HEK293 (cell line): ENCODE data around the gene KCNE5.
"Not testable (repeated sequence)": the region's sequence is repeated elsewhere in the genome, so short reads cannot be mapped to it uniquely, and the experiment has no call there.

Experiments used
- RBAK ChIP-seq: fragments of 450-650 bp; formaldehyde crosslinking; IDR thresholded peaks from 2 replicates; pipeline ENCODE4 v1.5.1; 2016; ENCODE audit warnings: missing biosample characterization, missing genetic modification characterization
- SP2 ChIP-seq: fragments of 450-650 bp; formaldehyde crosslinking; IDR thresholded peaks from 2 replicates; pipeline ENCODE4 v1.5.1; 2016; ENCODE audit warnings: missing biosample characterization, missing genetic modification characterization
- ZNF112 ChIP-seq: fragments of 450-650 bp; formaldehyde crosslinking; IDR thresholded peaks from 2 replicates; pipeline ENCODE4 v1.5.0; 2017; ENCODE audit warnings: missing biosample characterization, missing genetic modification characterization
- ZNF23 ChIP-seq: fragments of 450-650 bp; formaldehyde crosslinking; IDR thresholded peaks from 2 replicates; pipeline ENCODE4 v1.5.1; 2016; ENCODE audit warnings: missing biosample characterization, missing genetic modification characterization, borderline replicate concordance
- ZNF26 ChIP-seq: fragments of 450-650 bp; formaldehyde crosslinking; IDR thresholded peaks from 2 replicates; pipeline ENCODE4 v1.5.1; 2016; ENCODE audit warnings: missing biosample characterization, missing genetic modification characterization
- ZNF529 ChIP-seq: fragments of 450-650 bp; formaldehyde crosslinking; IDR thresholded peaks from 2 replicates; pipeline ENCODE4 v1.5.1; 2017; ENCODE audit warnings: missing genetic modification characterization, missing biosample characterization; ENCODE audit not compliant: insufficient replicate concordance
- TF ChIP-seq, protein P1 (sequence below): fragments of 450-650 bp; formaldehyde crosslinking; IDR thresholded peaks from 2 replicates; pipeline ENCODE4 v1.5.1; 2016; ENCODE audit warnings: missing biosample characterization, missing genetic modification characterization

DNA sequence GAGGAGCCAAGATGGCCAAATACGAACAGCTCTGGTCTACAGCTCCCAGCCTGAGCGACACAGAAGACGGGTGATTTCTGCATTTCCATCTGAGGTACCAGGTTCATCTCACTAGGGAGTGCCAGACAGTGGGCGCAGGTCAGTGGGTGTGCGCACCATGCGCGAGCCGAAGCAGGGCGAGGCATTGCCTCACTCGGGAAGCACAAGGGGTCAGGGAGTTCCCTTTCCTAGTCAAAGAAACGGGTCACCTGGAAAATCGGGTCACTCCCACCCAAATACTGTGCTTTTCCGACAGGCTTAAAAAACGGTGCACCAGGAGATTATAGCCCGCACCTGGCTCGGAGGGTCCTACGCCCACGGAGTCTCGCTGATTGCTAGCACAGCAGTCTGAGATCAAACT, 19.7 kb upstream of the KCNE5 start:
- not testable (repeated sequence) for TF ChIP-seq SP2 (tag by site-specific recombination); ZNF529 (tag by site-specific recombination); ZNF112 (tag by site-specific recombination); ZNF23 (tag by site-specific recombination); ZNF26 (tag by site-specific recombination); RBAK
- TF ChIP-seq, protein P1, sequence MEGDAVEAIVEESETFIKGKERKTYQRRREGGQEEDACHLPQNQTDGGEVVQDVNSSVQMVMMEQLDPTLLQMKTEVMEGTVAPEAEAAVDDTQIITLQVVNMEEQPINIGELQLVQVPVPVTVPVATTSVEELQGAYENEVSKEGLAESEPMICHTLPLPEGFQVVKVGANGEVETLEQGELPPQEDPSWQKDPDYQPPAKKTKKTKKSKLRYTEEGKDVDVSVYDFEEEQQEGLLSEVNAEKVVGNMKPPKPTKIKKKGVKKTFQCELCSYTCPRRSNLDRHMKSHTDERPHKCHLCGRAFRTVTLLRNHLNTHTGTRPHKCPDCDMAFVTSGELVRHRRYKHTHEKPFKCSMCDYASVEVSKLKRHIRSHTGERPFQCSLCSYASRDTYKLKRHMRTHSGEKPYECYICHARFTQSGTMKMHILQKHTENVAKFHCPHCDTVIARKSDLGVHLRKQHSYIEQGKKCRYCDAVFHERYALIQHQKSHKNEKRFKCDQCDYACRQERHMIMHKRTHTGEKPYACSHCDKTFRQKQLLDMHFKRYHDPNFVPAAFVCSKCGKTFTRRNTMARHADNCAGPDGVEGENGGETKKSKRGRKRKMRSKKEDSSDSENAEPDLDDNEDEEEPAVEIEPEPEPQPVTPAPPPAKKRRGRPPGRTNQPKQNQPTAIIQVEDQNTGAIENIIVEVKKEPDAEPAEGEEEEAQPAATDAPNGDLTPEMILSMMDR (tag by site-specific recombination) = not testable (repeated sequence)
